ENCODE data around the gene DUSP9.

GRCh38 chrX:153688506-153688905, 41.5 kb downstream of the DUSP9 start:
- TF ChIP-seq CTCF (IDR thresholded peaks at IDR 0.05): no peak
- no peak for TF ChIP-seq POLR2A (IDR thresholded peaks at IDR 0.05)

All from body of pancreas (tissue), 4 donors.